NCI-H1694 (cell line): ENCODE measurements around the gene MCUB.

Experiments used
- DNase-seq: peaks from one replicate; lab custom pipeline; 2025; lab: John Stamatoyannopoulos, UW

The MCUB gene

GRCh38 chr4:109683621-109684253 is 123.7 kb downstream of the MCUB start:
- no peak for DNase-seq

- DNase-seq, result no peak
Observed at GRCh38 chr4:109684727-109685126, 124.7 kb downstream of the MCUB start.

GRCh38 chr4:109690690-109691410 is 130.8 kb downstream of the MCUB start:
- no peak for DNase-seq

- no peak for DNase-seq
Observed at GRCh38 chr4:109691411-109691920, 131.4 kb downstream of the MCUB start.

GRCh38 chr4:109698656-109699055 is 138.6 kb downstream of the MCUB start:
- no peak for DNase-seq

- DNase-seq, result no peak
Observed at GRCh38 chr4:109699553-109700225, 139.6 kb downstream of the MCUB start.

- no peak for DNase-seq
Observed at GRCh38 chr4:109701566-109702410, 141.7 kb downstream of the MCUB start.

- DNase-seq, result peak; percentile 2
Observed at GRCh38 chr4:109702950-109703663, 143.1 kb downstream of the MCUB start, which contains the start of gene CASP6. Gene CASP6, minus strand, starts transcription at chr4:109703445. Its CDS starts 50 bp downstream, at chr4:109703395.

- DNase-seq, result no peak
Observed at GRCh38 chr4:109703664-109704361, 143.8 kb downstream of the MCUB start.

GRCh38 chr4:109708435-109708834 is 148.4 kb downstream of the MCUB start:
- no peak for DNase-seq

GRCh38 chr4:109708990-109709389 is 148.9 kb downstream of the MCUB start:
- no peak for DNase-seq

GRCh38 chr4:109713500-109713899 is 153.5 kb downstream of the MCUB start:
- DNase-seq, result no peak

GRCh38 chr4:109718759-109719158 is 158.7 kb downstream of the MCUB start:
- DNase-seq, result no peak

GRCh38 chr4:109719604-109720003 is 159.6 kb downstream of the MCUB start:
- no peak for DNase-seq

- DNase-seq, result no peak
Observed at GRCh38 chr4:109721033-109721432, 161.0 kb downstream of the MCUB start.

GRCh38 chr4:109722357-109722756 is 162.3 kb downstream of the MCUB start:
- DNase-seq, result no peak

GRCh38 chr4:109723110-109723509 is 163.1 kb downstream of the MCUB start:
- no peak for DNase-seq

GRCh38 chr4:109728385-109728784 is 168.3 kb downstream of the MCUB start:
- DNase-seq, result no peak

GRCh38 chr4:109729117-109729717 is 169.2 kb downstream of the MCUB start:
- no peak for DNase-seq
